ENCODE measurements around the gene ZDHHC7. TPM values are rescaled to one million over a fixed set of nuclear protein-coding genes. Genes with fewer than 3 reads are reported as not detected.

The ZDHHC7 gene
- total and polyA plus RNA-seq, 9 of the 15 experiments (the other 6 are each of a cell fraction or from before 2014, with no cell fraction given), result 1.7 to 49.7 (median 37.4) TPM

- no peak for TF ChIP-seq ZNF24 (IDR thresholded peaks at IDR 0.05)
- TF ChIP-seq MAFG (tag; conservative IDR thresholded peaks at IDR 0.05), result 0 out of 2 replicates have a peak, but pooled peaks have one; percentile 2
- no peak for TF ChIP-seq MEF2A (IDR thresholded peaks at IDR 0.05; ENCODE audit: control insufficient read depth, low read depth, low read length)
- TF ChIP-seq ZNF644 (tag; IDR thresholded peaks at IDR 0.05; ENCODE audit: low read depth), result 0 out of 2 replicates have a peak, but pooled peaks have one; percentile 62
- no peak for TF ChIP-seq BRCA1 (IDR thresholded peaks at IDR 0.05)
- no peak for TF ChIP-seq BRCA1 (CRISPR knock-in tag; IDR thresholded peaks at IDR 0.05)
- no peak for TF ChIP-seq ZNF592 (IDR thresholded peaks at IDR 0.05)
- TF ChIP-seq SNRNP70 (optimal IDR thresholded peaks at IDR 0.05; ENCODE audit: low read depth, low read length), result no peak
- TF ChIP-seq PRPF4 (IDR thresholded peaks at IDR 0.05; ENCODE audit: insufficient read depth, low read depth, low read length, poor library complexity, severe bottlenecking), result no peak
- TF ChIP-seq DMBX1 (CRISPR knock-in tag; IDR thresholded peaks at IDR 0.05; ENCODE audit: borderline replicate concordance), result no peak
- TF ChIP-seq TAL1 (IDR thresholded peaks at IDR 0.05), result no peak
- TF ChIP-seq ZNF212 (CRISPR knock-in tag; IDR thresholded peaks at IDR 0.05), result 0 out of 2 replicates have a peak, but pooled peaks have one; percentile 33
- TF ChIP-seq NCOA1 (IDR thresholded peaks at IDR 0.05; ENCODE audit: low read depth), result no peak
- TF ChIP-seq, protein P1, sequence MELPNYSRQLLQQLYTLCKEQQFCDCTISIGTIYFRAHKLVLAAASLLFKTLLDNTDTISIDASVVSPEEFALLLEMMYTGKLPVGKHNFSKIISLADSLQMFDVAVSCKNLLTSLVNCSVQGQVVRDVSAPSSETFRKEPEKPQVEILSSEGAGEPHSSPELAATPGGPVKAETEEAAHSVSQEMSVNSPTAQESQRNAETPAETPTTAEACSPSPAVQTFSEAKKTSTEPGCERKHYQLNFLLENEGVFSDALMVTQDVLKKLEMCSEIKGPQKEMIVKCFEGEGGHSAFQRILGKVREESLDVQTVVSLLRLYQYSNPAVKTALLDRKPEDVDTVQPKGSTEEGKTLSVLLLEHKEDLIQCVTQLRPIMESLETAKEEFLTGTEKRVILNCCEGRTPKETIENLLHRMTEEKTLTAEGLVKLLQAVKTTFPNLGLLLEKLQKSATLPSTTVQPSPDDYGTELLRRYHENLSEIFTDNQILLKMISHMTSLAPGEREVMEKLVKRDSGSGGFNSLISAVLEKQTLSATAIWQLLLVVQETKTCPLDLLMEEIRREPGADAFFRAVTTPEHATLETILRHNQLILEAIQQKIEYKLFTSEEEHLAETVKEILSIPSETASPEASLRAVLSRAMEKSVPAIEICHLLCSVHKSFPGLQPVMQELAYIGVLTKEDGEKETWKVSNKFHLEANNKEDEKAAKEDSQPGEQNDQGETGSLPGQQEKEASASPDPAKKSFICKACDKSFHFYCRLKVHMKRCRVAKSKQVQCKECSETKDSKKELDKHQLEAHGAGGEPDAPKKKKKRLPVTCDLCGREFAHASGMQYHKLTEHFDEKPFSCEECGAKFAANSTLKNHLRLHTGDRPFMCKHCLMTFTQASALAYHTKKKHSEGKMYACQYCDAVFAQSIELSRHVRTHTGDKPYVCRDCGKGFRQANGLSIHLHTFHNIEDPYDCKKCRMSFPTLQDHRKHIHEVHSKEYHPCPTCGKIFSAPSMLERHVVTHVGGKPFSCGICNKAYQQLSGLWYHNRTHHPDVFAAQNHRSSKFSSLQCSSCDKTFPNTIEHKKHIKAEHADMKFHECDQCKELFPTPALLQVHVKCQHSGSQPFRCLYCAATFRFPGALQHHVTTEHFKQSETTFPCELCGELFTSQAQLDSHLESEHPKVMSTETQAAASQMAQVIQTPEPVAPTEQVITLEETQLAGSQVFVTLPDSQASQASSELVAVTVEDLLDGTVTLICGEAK (IDR thresholded peaks at IDR 0.05), result no peak
- TF ChIP-seq, protein P1 (CRISPR knock-in tag; IDR thresholded peaks at IDR 0.05), result no peak
- no peak for TF ChIP-seq SP2 (IDR thresholded peaks at IDR 0.05; ENCODE audit: extremely low read depth, low read depth, low read length, poor library complexity, severe bottlenecking)
These were observed 43.7 kb upstream of the ZDHHC7 start (continued) for GRCh38 chr16:85054948-85055492.

All from K562 (cell line).